Activated naive CD8-positive, alpha-beta T cell treated with anti-CD3 and anti-CD28 coated beads, Interleukin-2, amount 50 U/mL, for 16 hours (primary cell): Measurements from ENCODE around the gene NHEJ1.

Experiments used
- DNase-seq: peaks from one replicate; pipeline ENCODE4 v3.0.0-alpha.2; 2020; ENCODE audit warnings: low read depth, low spot score

NHEJ1 gene

GRCh38 chr2:219087848-219088247 lies 72.8 kb downstream of the NHEJ1 start:
- DNase-seq = no peak

DNA sequence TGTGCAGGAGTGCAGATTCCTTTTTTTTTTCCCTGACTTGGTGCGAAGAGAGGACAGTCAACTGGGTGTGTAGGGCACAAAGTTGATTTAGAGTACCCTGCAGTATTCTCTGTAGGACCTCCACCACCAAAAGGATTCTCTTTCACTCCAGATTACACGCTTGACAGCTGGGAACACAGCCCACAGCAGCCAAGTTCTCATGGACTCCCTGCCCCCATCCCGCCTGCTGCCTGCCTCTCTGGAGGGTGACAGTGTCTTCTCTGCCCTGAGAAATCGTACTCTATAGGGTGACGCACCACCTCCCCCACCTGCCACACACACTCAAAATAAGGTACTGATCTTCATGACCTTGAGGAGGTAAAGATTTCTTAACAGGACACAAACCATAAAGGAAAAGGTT lies 73.3 kb downstream of the NHEJ1 start:
- no peak for DNase-seq

- no peak for DNase-seq
Measured at GRCh38 chr2:219086196-219086595, 74.4 kb downstream of the NHEJ1 start.

DNA sequence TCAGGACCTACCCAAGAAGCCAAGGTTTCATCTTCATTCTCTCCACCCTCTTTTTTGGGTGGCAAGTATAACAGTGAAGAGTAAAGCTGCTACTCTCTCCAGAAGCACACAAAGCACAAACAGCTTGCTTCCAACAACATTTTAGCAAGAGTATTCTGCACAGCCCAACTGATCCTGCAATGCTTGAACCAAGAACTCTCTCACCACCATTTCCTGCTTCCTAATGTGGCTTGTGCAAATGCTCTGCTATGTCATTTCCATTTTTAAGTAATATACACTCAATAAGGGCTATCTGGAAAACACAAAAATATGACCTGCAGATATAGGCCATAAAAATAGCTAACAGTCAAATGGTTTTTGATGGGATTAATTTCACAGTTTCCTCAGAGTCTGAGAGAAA lies 75.8 kb downstream of the NHEJ1 start:
- no peak for DNase-seq

DNA sequence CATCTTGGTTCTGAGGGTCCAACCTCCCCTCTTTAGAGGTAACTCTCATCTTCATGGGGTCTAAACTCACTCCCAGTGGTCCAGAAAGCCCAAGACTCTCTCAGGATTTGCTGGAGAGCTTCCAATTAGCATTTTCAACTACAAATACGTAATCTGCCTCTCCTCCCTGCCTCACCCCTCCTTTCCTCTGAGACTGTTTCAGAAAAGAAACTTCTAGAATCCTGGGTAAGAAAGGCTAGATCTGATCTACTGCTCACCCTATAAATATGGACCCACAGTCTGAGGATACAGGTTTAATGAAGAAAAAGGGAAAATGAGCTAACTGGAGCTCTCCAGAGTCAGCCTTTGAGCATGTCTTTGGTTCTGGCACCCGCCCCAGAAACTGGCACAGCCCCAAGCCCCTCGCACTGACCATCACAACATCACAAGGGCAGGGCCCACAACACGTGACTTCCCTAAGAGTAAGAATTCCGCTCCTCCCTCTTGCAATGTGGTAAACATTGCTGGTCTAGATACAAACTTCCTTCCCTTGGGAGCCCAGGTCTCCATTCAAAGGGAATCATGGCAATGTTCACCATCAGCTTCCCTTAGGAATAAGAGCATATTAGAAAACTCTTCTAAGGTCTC lies 78.2 kb downstream of the NHEJ1 start:
- no peak for DNase-seq

DNA sequence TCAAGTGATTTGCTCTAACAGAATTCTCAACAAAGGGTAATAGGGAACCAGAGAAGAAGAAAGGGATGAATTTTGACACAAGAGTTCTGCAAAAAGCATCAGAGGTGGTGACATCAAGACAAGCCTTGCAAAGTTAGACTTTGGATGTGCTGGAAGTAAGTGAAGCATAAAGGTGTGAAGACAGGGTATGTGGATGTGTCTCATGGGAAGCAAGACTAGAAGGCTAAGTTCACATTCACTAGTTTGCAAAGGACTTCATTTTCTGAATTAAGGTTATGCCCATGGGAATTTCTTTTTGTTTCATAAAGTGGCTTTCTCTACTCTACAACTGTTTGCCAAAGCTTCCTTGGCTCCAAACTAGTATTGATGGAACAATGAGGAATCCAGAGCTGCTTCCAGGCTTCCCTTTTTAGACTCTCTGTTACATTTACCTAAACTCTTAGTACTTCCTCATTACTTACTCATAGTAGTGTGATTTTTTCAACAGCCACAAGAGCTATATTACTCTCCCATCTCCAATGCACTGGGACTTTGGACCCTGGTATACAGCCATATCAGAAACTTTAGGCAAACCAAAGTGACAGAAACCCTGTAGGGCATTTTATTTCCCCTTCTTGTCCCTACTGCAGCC lies 78.8 kb downstream of the NHEJ1 start:
- no peak for DNase-seq

DNA sequence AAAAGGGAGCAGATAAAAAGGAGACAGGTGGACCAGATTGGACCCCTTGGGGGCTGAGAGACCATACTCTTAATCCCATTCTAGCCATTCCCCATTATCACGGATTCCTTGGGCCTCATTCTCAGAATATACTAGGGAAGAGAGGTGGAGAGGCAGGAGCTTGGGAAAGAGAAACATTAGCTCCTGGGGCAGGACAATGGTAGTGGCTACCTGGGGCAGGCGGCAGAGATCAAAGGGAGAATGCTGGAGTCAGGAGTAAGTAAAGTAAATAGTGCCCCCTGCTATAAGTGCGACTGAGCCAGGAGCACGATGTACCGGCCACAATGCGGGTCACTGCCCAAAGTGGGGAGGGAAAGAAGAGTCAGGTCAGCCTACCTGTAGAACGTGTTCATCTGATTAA lies 79.5 kb downstream of the NHEJ1 start:
- DNase-seq = no peak

- no peak for DNase-seq
Measured at GRCh38 chr2:219079417-219079816, 81.2 kb downstream of the NHEJ1 start.

DNA sequence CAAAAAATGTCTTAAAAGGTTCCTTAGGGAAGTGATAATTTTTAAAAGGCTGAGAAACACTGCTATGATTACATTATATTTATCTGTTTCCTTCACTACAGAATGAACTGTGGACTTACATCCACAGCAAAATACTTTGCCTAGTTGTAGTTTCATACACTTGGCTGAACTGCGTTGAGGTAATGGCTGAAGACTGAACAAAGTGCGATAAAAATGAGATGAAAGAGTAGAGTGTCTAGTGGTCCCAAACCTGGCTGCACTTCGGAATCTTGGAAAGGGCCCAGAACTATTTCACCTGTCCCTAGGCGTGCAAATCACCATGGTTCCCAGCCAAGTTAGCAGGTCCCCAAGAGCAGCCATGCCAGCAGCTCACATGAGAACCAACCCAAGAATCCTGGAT lies 81.7 kb downstream of the NHEJ1 start:
- DNase-seq = no peak

DNA sequence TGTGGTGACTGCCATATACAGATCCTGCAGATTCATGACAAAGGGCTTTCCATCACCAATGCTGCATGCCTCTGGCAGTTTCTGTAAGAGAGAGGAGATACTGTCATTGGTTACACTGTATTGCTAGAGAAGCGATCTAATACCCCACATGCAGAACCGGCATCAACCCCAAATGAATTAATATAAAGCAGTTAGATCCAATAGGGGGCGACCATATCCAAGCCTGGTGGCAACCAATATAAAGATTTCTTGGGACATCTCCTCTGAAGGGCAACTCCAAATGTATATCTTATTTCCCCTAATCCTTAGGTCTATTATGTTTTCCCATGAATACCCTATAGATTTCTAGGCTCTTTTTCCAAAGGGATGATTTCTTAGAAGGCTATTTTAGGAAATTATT lies 82.5 kb downstream of the NHEJ1 start:
- DNase-seq = no peak

DNA sequence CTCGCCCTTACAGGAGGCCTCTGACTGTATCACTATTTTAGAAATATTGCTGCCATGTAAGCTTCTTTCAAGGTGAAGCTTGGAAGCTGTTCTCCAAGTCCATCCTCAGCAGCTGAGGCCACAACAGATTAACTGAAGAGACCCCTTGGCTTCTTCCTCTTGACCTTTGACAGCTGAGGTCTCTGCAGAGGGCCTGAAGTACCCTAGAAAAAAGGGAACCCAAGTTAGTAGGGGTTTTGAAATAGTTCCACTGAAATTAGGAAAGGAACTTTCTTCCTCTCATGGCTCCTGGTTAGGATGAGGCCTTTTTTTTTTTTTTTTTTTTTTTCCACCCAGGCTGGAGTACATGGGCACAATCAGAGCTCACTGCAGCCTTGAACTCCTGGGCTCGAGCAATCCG lies 84.4 kb downstream of the NHEJ1 start:
- DNase-seq = no peak

GRCh38 chr2:219073413-219074129 lies 87.0 kb downstream of the NHEJ1 start:
- no peak for DNase-seq

DNA sequence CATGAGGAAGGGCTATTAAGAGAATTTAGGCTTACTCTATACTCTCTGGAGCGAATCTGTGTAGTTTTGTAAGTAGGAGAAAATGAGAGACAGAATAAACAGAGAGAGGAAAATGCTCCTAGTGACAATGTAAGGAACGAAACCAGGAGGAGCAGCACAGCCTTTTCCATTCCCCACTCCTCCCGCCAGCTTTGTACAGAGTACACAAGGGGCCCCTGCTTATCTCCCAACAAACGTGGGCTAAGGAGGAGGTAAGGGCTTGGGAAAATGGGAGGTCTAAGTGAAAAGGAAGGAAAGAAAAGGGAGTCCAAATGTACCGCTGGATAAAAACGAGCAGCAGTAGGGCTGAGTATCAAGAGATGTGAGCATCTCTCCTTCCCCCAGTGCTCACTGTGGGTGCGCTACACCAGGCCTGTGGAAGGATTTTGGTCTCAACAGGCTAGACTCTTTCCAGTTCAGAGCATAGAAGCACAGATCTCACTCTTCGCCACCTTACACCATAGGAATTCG lies 87.8 kb downstream of the NHEJ1 start:
- DNase-seq = no peak

- DNase-seq = no peak
Measured at GRCh38 chr2:219071131-219071816, 89.3 kb downstream of the NHEJ1 start.

- DNase-seq = no peak
Measured at GRCh38 chr2:219065484-219065883, 95.1 kb downstream of the NHEJ1 start.

GRCh38 chr2:219062081-219062480 lies 98.5 kb downstream of the NHEJ1 start:
- no peak for DNase-seq

- no peak for DNase-seq
Measured at GRCh38 chr2:219060821-219061791, 99.5 kb downstream of the NHEJ1 start, which contains the start of gene IHH. IHH (minus strand) TSS chr2:219060921; CDS start chr2:219060467, 454 bp downstream.

GRCh38 chr2:219059725-219060682 lies 100.6 kb downstream of the NHEJ1 start:
- no peak for DNase-seq

- no peak for DNase-seq
Measured at GRCh38 chr2:219059375-219059724, 101.3 kb downstream of the NHEJ1 start.
